LoVo (cell line): ENCODE data around the gene BUB1.
"Not testable (repeated sequence)": the region's sequence is repeated elsewhere in the genome, so short reads cannot be mapped to it uniquely, and the experiment has no call there.

Source experiments
- DNase-seq: peaks from one replicate; pipeline ENCODE4 v3.0.0-alpha.2; 2016; ENCODE audit warnings: low spot score

Gene BUB1

DNA sequence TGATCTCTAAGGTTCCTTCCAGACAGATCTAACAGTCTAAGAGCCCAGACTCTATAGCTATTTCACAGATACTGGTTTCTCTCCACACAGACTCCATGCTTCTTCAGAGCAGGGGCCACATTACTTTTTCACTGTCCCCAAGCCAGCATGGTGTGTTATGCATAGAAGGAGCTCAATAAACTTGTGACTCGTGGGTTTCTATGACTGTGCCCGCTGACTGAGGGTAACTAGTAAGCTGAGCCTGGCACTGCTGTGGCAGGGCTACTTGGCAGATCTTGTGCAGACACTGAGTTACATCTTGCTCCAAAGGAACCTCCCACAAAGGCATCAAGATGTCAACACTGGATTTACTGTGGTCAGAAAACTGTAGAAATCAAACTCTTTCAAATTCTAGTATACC is 85.9 kb downstream of the BUB1 start:
- not testable (repeated sequence) for DNase-seq

DNA sequence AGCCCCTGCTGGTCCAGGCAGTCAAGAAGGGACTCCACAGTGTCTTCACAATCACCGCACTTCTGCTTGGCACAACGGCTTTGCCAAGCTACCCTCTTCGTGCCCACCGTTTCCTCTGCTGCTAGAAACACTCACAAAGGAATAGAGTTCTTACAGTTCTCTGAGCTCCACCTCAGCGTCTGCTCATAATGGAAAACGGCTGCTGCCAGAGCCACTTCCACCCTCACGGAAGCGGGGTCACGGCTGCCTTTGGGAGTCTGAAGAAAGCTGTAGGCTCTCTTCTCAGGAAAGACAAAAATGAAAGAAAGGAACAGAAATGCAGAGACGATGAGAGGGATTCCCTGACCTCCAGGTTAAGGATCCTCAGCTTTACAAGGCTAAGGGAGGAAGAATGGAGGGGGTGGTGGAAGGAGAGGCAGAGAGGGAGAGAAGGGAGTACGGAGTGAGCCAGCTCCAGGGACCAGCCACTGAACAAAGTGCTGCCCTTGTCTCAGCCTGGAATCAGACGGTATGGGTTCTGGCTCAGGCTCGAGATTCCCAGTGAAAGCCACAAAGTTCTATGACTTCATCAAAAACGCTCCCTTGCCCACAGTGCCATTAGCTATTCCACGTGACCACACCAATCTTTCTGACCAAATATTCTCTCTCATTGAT is 88.1 kb downstream of the BUB1 start:
- DNase-seq = not testable (repeated sequence)

DNA sequence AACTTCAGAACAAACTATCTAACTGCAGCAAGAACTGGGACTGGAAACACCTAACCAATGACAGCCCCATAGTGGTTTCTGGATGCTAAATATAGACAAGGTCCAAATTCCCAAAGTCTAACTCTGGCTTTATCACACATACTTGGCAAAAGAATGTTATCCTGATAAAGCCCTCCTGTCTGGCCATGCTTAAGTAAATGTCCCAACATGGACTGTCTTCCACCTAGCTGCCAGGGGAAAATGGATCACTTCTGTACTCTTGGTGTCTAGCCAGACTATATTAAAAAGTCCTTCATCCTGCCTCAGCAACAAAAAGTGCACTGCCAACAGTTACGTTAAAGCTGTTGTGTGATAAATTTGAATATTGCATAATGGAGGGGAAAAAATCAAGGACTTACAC is 89.3 kb downstream of the BUB1 start:
- not testable (repeated sequence) for DNase-seq
